ENCODE data around the gene RASL12.
"Not testable (repeated sequence)": the region's sequence is repeated elsewhere in the genome, so short reads cannot be mapped to it uniquely, and the experiment has no call there.

RASL12 gene

DNA sequence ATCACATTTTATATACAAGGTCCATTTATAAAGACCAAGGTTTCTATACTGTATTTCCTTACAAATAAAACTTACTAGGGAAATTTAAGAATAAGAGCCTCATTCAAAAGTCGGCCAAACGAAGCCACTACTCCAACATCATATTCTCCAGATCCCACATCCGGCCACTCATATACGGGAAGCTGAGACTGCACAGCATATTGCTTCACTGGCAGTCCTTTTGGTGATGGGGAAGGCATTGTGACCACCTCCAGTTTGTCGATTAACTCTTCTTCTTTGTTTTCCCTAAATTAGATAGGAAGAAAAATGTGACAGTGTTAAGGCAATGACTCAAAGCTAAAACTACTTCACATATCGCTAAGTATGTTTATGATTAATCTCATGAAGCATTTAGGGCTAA, 41.0 kb downstream of the RASL12 start:
- DNase-seq, result no peak

DNA sequence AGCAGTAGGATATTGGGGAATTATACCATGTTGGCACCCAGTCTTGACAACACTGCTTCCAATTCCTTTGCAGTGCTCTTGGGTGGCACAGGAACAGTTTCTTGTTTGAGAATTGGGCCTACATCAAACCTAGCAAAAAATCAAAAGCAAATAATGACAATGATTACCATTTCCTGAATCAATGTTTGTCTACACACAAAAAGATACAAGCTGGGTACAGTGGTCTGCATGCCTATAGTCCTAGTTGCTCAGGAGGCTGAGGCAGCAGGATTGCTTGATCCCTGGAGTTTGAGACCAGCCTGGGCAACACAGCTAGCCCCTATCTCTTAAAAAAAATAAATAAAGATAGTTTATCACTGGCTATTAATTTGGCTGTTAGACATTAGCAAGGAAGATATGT, 46.3 kb downstream of the RASL12 start:
- DNase-seq, result no peak

DNA sequence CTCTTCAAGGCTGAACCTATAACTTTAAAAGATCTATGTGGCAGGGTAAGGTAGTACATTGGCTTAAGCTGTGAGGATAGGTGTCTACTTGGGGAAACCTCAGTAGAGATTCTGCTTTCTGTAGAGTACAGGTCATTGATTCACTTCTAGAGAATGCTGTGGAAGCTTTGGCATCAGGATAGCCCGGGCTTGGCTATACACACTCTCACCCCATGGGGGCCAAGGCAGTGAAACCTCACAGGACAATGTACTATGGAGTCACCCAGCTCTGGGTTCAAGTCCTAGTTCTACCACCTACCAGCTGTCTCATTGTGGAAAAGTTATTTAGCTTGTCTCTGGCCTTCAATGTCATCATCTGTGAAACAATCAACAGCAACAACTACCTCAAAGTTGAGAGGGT, 47.4 kb downstream of the RASL12 start:
- no peak for DNase-seq

DNA sequence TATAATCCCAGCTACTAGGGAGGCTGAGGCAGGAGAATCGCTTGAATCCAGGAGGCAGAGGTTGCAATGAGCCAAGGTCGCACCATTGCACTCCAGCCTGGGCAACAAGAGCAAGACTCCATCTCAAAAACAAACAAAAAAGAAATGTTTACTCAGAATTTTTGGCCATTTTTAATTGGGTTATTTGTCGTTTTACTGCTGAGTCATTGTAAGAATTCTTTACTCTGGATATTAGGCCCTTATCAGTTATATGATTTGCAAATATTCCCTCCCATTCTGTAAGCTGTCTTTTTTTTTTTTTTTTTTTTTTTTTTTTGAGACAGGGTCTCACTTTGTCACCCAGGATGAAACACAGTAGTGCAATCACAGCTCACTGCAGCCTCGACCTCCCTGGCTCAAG, 56.6 kb downstream of the RASL12 start:
- DNase-seq, result not testable (repeated sequence)

DNA sequence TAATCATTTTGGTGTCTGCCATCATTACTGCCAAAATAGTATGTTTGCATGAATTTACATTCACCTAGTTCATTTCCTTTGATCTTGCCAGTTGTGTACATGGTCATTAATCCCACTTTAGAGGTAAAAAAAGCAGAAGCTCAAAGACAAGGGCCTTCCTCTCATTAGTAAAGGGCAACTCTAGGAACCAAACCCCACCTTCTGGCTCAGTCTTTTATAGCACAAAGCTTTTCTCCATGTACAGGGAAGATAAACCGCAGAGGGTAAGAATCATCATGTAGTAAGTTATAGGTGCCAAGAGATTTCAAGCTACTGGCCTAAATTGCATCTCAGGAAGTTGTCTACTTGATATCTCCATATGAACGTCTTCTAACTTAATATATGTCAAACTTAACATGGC, 58.8 kb downstream of the RASL12 start:
- no peak for DNase-seq

DNA sequence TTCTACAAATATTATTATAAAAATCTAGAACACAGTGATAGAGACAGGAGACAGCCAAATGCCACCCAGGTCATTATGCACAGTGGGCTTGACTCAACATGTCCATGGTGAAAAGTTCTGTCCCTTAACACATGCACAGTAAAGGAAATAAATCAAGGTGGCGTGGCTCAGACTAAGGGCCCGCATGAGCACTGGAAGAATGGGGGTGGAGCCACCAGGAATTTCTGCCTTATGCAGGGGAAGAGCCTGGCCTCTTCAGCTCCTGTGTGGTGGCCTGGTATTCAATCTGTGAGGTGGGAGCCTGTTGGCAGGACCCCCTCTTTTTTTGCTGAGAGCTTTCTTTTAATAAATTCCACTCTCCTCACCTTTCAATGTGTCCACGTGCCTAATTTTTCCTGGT, 60.9 kb downstream of the RASL12 start:
- DNase-seq, result no peak

DNA sequence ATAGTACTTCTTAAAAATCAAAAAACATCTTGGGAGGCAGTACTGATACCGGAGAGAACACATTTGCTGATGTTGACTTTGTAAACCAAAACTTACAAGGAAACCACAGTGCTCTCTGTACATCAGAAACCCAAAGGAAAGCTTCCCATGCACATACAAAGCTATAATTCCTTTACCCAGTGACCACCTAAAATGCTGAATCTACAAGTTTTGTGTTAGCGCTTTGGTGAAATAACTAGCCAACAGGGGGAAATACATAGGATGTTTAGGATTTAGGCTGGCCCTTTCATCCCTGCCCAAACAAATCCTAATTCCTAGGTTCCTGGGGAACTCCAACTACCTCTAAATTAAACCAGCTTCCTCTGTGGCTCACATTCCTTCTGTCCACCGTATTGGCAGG, 62.8 kb downstream of the RASL12 start:
- DNase-seq, result no peak
